Parathyroid adenoma (tissue), 2 donors: ENCODE measurements around the gene LCK.

ENCODE experiments used
- H2AFZ ChIP-seq: fragments of 300-600 bp; sonication (generic); one replicate; pipeline ENCODE4 v1.7.0; 2017; ENCODE audit warnings: antibody characterized with exemption, mild to moderate bottlenecking
- H3K27ac ChIP-seq: fragments of 300-600 bp; sonication (generic); one replicate; pipeline ENCODE4 v1.7.0; 2017
- H3K27me3 ChIP-seq: fragments of 300-600 bp; sonication (generic); one replicate; pipeline ENCODE4 v1.7.0; 2017; ENCODE audit warnings: low read length; ENCODE audit not compliant: control insufficient read depth, insufficient read depth
- H3K36me3 ChIP-seq: fragments of 300-600 bp; sonication (generic); one replicate; pipeline ENCODE4 v1.7.0; 2017; ENCODE audit warnings: low read length; ENCODE audit not compliant: control insufficient read depth, insufficient read depth
- H3K4me1 ChIP-seq: fragments of 300-600 bp; sonication (generic); one replicate; pipeline ENCODE4 v1.7.0; 2017; ENCODE audit warnings: control low read depth
- H3K4me2 ChIP-seq: fragments of 300-600 bp; sonication (generic); one replicate; pipeline ENCODE4 v1.7.0; 2017; ENCODE audit warnings: low read length
- H3K4me3 ChIP-seq: fragments of 300-600 bp; sonication (generic); one replicate; pipeline ENCODE4 v1.7.0; 2017; ENCODE audit warnings: low read depth, low read length
- H3K79me2 ChIP-seq: fragments of 300-600 bp; sonication (generic); one replicate; pipeline ENCODE4 v1.7.0; 2017; ENCODE audit warnings: control low read depth
- H3K9ac ChIP-seq: fragments of 300-600 bp; sonication (generic); one replicate; pipeline ENCODE4 v1.7.0; 2017; ENCODE audit warnings: mild to moderate bottlenecking
- H3K9me3 ChIP-seq: fragments of 300-600 bp; sonication (generic); one replicate; pipeline ENCODE4 v1.7.0; 2017; ENCODE audit warnings: low read length; ENCODE audit not compliant: control insufficient read depth
- TF ChIP-seq, protein P1 (sequence below): fragments of 300-600 bp; sonication (generic); IDR thresholded peaks from one replicate; pipeline ENCODE4 v1.7.0; 2017; ENCODE audit warnings: antibody characterized with exemption, mild to moderate bottlenecking
- donor health status: primary hyperparathyroidism.

Gene LCK

DNA sequence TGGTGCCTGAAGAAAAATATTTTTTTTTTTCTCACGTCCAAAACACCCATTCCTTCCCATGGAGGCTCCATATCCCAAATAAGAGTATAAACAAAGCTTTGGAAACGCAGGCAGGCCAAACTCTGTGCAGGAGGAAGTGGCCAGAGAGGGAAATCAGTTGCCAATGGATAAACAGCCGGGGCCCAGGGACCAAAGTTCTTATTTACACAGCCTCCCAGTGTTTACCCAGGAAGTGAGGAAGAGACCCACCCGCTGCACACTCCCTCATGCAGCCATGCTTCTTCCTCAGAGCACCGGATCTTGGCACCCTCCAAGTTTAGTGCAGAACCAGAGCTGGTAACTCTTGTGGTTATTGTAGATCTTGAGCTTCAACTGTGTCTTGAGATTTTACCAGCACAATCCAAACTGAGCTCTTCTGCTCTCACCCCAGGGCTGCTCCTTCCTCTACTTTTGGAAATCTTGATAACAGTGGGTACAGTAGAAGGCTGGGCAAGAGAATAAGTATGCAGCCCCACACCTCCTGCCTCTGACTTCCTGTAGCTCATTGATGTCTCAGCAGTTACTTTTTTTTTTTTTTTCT is 70.7 kb downstream of the LCK start:
- no peak overlapping the region for H2AFZ ChIP-seq
- H3K4me2 ChIP-seq: no peak overlapping the region
- H3K9ac ChIP-seq: no peak overlapping the region
- H3K4me3 ChIP-seq: no peak overlapping the region
- H3K27me3 ChIP-seq: no peaks in the 10 kb centered on the region
- TF ChIP-seq, protein P1, sequence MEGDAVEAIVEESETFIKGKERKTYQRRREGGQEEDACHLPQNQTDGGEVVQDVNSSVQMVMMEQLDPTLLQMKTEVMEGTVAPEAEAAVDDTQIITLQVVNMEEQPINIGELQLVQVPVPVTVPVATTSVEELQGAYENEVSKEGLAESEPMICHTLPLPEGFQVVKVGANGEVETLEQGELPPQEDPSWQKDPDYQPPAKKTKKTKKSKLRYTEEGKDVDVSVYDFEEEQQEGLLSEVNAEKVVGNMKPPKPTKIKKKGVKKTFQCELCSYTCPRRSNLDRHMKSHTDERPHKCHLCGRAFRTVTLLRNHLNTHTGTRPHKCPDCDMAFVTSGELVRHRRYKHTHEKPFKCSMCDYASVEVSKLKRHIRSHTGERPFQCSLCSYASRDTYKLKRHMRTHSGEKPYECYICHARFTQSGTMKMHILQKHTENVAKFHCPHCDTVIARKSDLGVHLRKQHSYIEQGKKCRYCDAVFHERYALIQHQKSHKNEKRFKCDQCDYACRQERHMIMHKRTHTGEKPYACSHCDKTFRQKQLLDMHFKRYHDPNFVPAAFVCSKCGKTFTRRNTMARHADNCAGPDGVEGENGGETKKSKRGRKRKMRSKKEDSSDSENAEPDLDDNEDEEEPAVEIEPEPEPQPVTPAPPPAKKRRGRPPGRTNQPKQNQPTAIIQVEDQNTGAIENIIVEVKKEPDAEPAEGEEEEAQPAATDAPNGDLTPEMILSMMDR: no peak
- H3K36me3 ChIP-seq: no peaks in the 10 kb centered on the region
- no peak overlapping the region for H3K27ac ChIP-seq
- no peaks in the 10 kb centered on the region for H3K4me1 ChIP-seq
- no peaks in the 10 kb centered on the region for H3K9me3 ChIP-seq
- no peaks in the 10 kb centered on the region for H3K79me2 ChIP-seq

- Histone ChIP-seq H3K4me1 (no peaks in the 10 kb centered on the region), H3K9ac (no peak overlapping the region), H3K9me3 (no peaks in the 10 kb centered on the region), H3K4me3 (no peak overlapping the region), H3K27me3 (no peaks in the 10 kb centered on the region), H3K79me2 (no peaks in the 10 kb centered on the region), H3K36me3 (no peaks in the 10 kb centered on the region), H2AFZ (no peak overlapping the region), H3K4me2 (no peak overlapping the region), H3K27ac (no peak overlapping the region)
- TF ChIP-seq, protein P1: no peak
These were observed 76.1 kb downstream of the LCK start for GRCh38 chr1:32327204-32327603.

DNA sequence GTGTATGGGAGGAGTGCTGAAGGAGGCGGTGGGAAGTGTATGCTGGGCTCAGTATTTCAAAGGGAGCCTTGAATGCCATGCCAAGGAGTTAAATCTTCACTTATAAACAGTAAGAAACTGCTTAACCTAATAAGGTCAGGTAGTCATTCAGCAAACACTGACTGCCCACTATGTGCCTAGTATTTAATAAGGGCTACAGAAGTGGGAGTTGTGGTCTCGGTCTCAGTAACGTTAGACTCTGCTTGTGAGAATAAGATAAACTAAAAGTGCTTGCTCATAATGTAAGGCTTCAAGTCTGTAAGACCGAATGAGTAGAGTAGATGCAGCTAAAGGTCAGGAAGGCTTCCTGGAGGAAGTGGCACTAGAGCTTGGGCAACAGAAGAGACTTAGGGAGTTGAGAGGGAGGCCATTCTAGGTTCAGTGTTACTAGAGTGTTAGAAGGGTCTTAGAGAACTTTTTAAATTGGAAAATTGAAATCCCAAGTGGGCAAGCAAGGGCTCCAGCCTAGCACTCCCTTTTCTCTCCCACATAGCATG is 78.9 kb downstream of the LCK start:
- no peak overlapping the region for H3K9ac ChIP-seq
- no peaks in the 10 kb centered on the region for H3K27me3 ChIP-seq
- no peaks in the 10 kb centered on the region for H3K36me3 ChIP-seq
- H3K4me2 ChIP-seq: no peak overlapping the region
- H3K4me1 ChIP-seq: no peaks in the 10 kb centered on the region
- H3K79me2 ChIP-seq: no peaks in the 10 kb centered on the region
- no peak overlapping the region for H3K4me3 ChIP-seq
- H3K27ac ChIP-seq: no peak overlapping the region
- H3K9me3 ChIP-seq: no peaks in the 10 kb centered on the region
- H2AFZ ChIP-seq: no peak overlapping the region
- TF ChIP-seq, protein P1: no peak

GRCh38 chr1:32330558-32331151 is 79.6 kb downstream of the LCK start:
- H3K27ac ChIP-seq: no peak overlapping the region
- no peaks in the 10 kb centered on the region for H3K36me3 ChIP-seq
- no peaks in the 10 kb centered on the region for H3K4me1 ChIP-seq
- H3K4me2 ChIP-seq: no peak overlapping the region
- TF ChIP-seq, protein P1: no peak
- H3K9me3 ChIP-seq: no peaks in the 10 kb centered on the region
- H2AFZ ChIP-seq: no peak overlapping the region
- H3K79me2 ChIP-seq: no peaks in the 10 kb centered on the region
- no peak overlapping the region for H3K9ac ChIP-seq
- H3K27me3 ChIP-seq: no peaks in the 10 kb centered on the region
- no peak overlapping the region for H3K4me3 ChIP-seq

DNA sequence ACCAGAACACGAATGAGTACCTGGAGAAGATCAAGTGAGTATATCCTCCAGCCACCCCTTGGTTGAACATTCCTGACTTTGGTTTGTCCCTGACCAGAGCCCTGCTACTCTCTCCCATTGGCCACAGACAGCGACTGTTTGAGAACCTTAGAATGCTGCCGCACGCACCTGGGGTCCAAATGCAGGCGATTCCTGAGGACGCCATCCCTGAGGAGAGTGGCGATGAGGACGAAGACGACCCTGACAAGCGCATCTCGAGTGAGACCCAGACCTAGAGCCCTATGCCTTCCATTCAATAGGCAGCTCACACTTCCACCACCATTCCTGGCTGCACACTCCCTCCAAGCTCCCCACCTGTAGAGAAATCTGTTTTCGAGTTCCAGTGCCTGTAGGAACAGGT is 80.5 kb downstream of the LCK start:
- no peak overlapping the region for H2AFZ ChIP-seq
- H3K9me3 ChIP-seq: no peaks in the 10 kb centered on the region
- no peaks in the 10 kb centered on the region for H3K4me1 ChIP-seq
- no peak overlapping the region for H3K4me2 ChIP-seq
- H3K27ac ChIP-seq: no peak overlapping the region
- no peaks in the 10 kb centered on the region for H3K79me2 ChIP-seq
- no peaks in the 10 kb centered on the region for H3K27me3 ChIP-seq
- no peak overlapping the region for H3K9ac ChIP-seq
- no peak overlapping the region for H3K4me3 ChIP-seq
- H3K36me3 ChIP-seq: no peaks in the 10 kb centered on the region
- TF ChIP-seq, protein P1: no peak
